SK-N-SH (cell line): ENCODE measurements around the gene RCAN3. TPM values are rescaled to one million over a fixed set of nuclear protein-coding genes. Genes with fewer than 3 reads are reported as not detected.
"Not testable (repeated sequence)": the region's sequence is repeated elsewhere in the genome, so short reads cannot be mapped to it uniquely, and the experiment has no call there.

Source experiments
- CTCF ChIA-PET: fragments of 300-600, 350-600 bp; formaldehyde crosslinking; extraction: SDS; loops from one replicate; lab custom pipeline; 2021; lab: Yijun Ruan, JAX
- POLR2A ChIA-PET: fragments of 350-600 bp; sonication (Branson Sonifier 250); formaldehyde crosslinking; extraction: SDS; loops from one replicate; lab custom pipeline; 2020; ENCODE audit warnings: antibody characterized with exemption, inconsistent platforms; lab: Yijun Ruan, JAX
- DNase-seq: peaks from one replicate; pipeline ENCODE4 v3.0.0; 2012
- H2AFZ ChIP-seq: fragments of 200-600 bp; sonication (generic); 2 replicates; pipeline ENCODE4 v1.8.1; 2016; ENCODE audit warnings: antibody characterized with exemption, mild to moderate bottlenecking, low read depth
- H3F3A ChIP-seq: fragments of 200-600 bp; sonication (generic); replicated peaks from 2 replicates; pipeline ENCODE3; 2016; ENCODE audit warnings: antibody characterized with exemption, mild to moderate bottlenecking; ENCODE audit not compliant: insufficient read depth
- H3K27ac ChIP-seq, 2 experiments: fragments of 200-500 bp in 1 of 2; fragments of 200-600 bp in 1 of 2; sonication (Bioruptor generic) in 1 of 2; sonication (generic), shearing (Covaris generic) in 1 of 2; 2 replicates each; pipeline versions ENCODE4 v1.5.1 to v1.6.1; 2014 to 2016; ENCODE audit warnings: low read depth in 2 of 2, inconsistent platforms in 1 of 2, low read length in 1 of 2, mild to moderate bottlenecking in 1 of 2, mixed read lengths in 1 of 2
- H3K27me3 ChIP-seq: fragments of 200-600 bp; sonication (generic), shearing (Covaris generic); 2 replicates; pipeline ENCODE4 v1.6.1; 2016; ENCODE audit warnings: mixed run types; ENCODE audit not compliant: insufficient read depth
- H3K36me3 ChIP-seq, 2 experiments: fragments of 200-500 bp in 1 of 2; fragments of 200-600 bp in 1 of 2; sonication (Bioruptor generic) in 1 of 2; sonication (generic) in 1 of 2; replicated peaks in 1 of 2; 2 replicates each; pipeline versions ENCODE3 to v1.5.1; 2014 to 2016; ENCODE audit warnings: low read length in 1 of 2, mild to moderate bottlenecking in 1 of 2; ENCODE audit not compliant: insufficient read depth in 2 of 2, control insufficient read depth in 1 of 2
- H3K4me1 ChIP-seq, 2 experiments: fragments of 200-500 bp in 1 of 2; fragments of 200-600 bp in 1 of 2; sonication (Bioruptor generic) in 1 of 2; sonication (generic), shearing (Covaris generic) in 1 of 2; 2 replicates each; pipeline versions ENCODE4 v1.5.1 to v1.6.1; 2014 to 2016; ENCODE audit warnings: low read depth in 1 of 2, low read length in 1 of 2, mixed run types in 1 of 2; ENCODE audit not compliant: insufficient read depth in 2 of 2, control insufficient read depth in 1 of 2
- H3K4me2 ChIP-seq: fragments of 200-600 bp; sonication (generic), shearing (Covaris generic); 2 replicates; pipeline ENCODE4 v1.6.1; 2017; ENCODE audit warnings: mixed run types
- H3K4me3 ChIP-seq, 2 experiments: fragments of 200-500 bp in 1 of 2; fragments of 200-600 bp in 1 of 2; sonication (Bioruptor generic) in 1 of 2; sonication (generic), shearing (Covaris generic) in 1 of 2; 2 replicates each; pipeline versions ENCODE4 v1.5.1 to v1.8.1; 2014 to 2016; ENCODE audit warnings: low read depth in 2 of 2, inconsistent platforms in 1 of 2, low read length in 1 of 2, mild to moderate bottlenecking in 1 of 2, mixed read lengths in 1 of 2, moderate library complexity in 1 of 2
- H3K79me2 ChIP-seq: fragments of 200-600 bp; sonication (generic); 2 replicates; pipeline ENCODE4 v1.8.1; 2017; ENCODE audit warnings: mild to moderate bottlenecking; ENCODE audit not compliant: insufficient read depth
- H3K9ac ChIP-seq: fragments of 200-600 bp; sonication (generic); 2 replicates; pipeline ENCODE4 v1.6.1; 2017; ENCODE audit warnings: mixed run types
- H3K9me2 ChIP-seq: fragments of 200-600 bp; sonication (generic); 2 replicates; pipeline ENCODE4 v1.6.1; 2017; ENCODE audit warnings: mixed run types
- H3K9me3 ChIP-seq: fragments of 200-600 bp; sonication (generic); 2 replicates; pipeline ENCODE4 v1.6.1; 2017; ENCODE audit warnings: mixed run types, mild to moderate bottlenecking, moderate library complexity
- H4K20me1 ChIP-seq: fragments of 200-600 bp; sonication (generic); 2 replicates; pipeline ENCODE4 v1.6.1; 2017; ENCODE audit warnings: mild to moderate bottlenecking, mixed run types; ENCODE audit not compliant: insufficient read depth
- FOXJ3 ChIP-seq: sonication (generic); formaldehyde crosslinking; IDR thresholded peaks from 2 replicates; pipeline ENCODE4 v1.5.1; 2020; ENCODE audit warnings: mild to moderate bottlenecking, missing genetic modification reagents
- GATA2 ChIP-seq: sonication (generic); formaldehyde crosslinking; IDR thresholded peaks from 2 replicates; pipeline ENCODE4 v1.5.0; 2020; ENCODE audit warnings: mild to moderate bottlenecking, missing genetic modification reagents
- RCOR1 ChIP-seq: fragments of 150-350 bp; IDR thresholded peaks from 2 replicates; pipeline ENCODE4 v1.6.1; 2017; ENCODE audit warnings: antibody characterized with exemption, low read length
- RXRA ChIP-seq: IDR thresholded peaks from 2 replicates; pipeline ENCODE4 v1.4.0; 2012; ENCODE audit warnings: low read depth, mild to moderate bottlenecking, borderline replicate concordance
- YY1 ChIP-seq: IDR thresholded peaks from 2 replicates; pipeline ENCODE4 v1.4.0; 2012; ENCODE audit warnings: low read depth, mild to moderate bottlenecking
- WGBS: methylation state at CpG from one replicate; pipeline ENCODE4 v1.1.6; 2017; ENCODE audit warnings: low lambda C conversion rate; 5-methylcytosine and 5-hydroxymethylcytosine counted together
- polyA plus RNA-seq, 3 experiments: library from polyadenylated mRNA; depleted of rRNA; stranded (reverse); fragments of >200 nt; gene quantifications; 2 replicates each; pipeline ENCODE4 v1.2.3, GENCODE V29; 2012
- TF ChIP-seq, protein P1 (sequence below): IDR thresholded peaks from 2 replicates; pipeline ENCODE4 v1.4.0; 2012; ENCODE audit warnings: low read depth, borderline replicate concordance
- TF ChIP-seq, protein P2 (sequence below): fragments of 150-350 bp; IDR thresholded peaks from 2 replicates; pipeline ENCODE4 v1.6.1; 2016; ENCODE audit warnings: mild to moderate bottlenecking, low read depth, low read length
- TF ChIP-seq, protein P3 (sequence below): IDR thresholded peaks from 2 replicates; pipeline ENCODE4 v1.4.0; 2012; ENCODE audit warnings: low read depth

RCAN3 gene
- polyA plus RNA-seq, 1 of the 3 experiments (the other 2 are of a cell fraction), result 4.8 TPM

DNA sequence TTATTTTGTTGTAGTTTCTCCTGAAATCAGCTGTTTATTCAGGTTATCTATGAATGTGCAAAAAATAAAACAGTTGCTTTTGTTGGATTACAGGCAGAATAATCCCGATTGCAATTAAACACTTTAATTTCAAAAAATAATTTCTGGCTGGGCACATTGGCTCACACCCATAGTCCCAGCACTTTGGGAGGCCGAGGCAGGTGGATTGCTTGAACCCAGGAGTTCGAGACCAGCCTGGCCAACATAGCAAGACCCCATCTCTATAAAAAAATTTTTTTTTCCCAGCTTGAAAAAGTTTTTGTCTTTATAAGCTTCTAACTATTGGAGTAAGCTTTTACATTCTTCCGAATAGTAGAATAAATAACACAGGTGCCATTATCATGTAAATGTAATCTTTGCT, 15.3 kb downstream of the RCAN3 start:
- no peak for DNase-seq
- WGBS, result 94% methylated on average over 4 of the region's 4 CpGs
- CTCF ChIA-PET, result interaction anchor here (0.7 to 3.9 kb wide), 3 partner anchors 9 to 118 kb away, joined by 5 to 24 read pairs (median 5); no protein-coding TSS in a partner anchor
- Histone ChIP-seq H2AFZ (no peak overlapping the region), H3K4me2 (no peak overlapping the region), H3K9ac (no peak overlapping the region), H3K36me3 (no peaks in the 10 kb centered on the region), H3K79me2 (no peaks in the 10 kb centered on the region; the same call in 1 of the 2 replicates), H3F3A (peaks cover 11% of the 10 kb centered on the region), H3K9me3 (no peaks in the 10 kb centered on the region), H3K27ac (no peak overlapping the region), H3K9me2 (no peaks in the 10 kb centered on the region), H3K4me3 (no peak overlapping the region), H3K4me1 (peaks cover 0 to 3% of the 10 kb centered on the region in 2 experiments; a peak in 1 of 4 replicates), H4K20me1 (0 out of 2 replicates have a peak, but pooled peaks cover 5% of the 10 kb centered on the region), H3K27me3 (no peaks in the 10 kb centered on the region)
- TF ChIP-seq RCOR1 (no peak), FOXJ3 (no peak), YY1 (no peak), GATA2 (CRISPR knock-in tag) (no peak)
- TF ChIP-seq, protein P1, sequence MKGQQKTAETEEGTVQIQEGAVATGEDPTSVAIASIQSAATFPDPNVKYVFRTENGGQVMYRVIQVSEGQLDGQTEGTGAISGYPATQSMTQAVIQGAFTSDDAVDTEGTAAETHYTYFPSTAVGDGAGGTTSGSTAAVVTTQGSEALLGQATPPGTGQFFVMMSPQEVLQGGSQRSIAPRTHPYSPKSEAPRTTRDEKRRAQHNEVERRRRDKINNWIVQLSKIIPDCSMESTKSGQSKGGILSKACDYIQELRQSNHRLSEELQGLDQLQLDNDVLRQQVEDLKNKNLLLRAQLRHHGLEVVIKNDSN, result no peak
- TF ChIP-seq, protein P2, sequence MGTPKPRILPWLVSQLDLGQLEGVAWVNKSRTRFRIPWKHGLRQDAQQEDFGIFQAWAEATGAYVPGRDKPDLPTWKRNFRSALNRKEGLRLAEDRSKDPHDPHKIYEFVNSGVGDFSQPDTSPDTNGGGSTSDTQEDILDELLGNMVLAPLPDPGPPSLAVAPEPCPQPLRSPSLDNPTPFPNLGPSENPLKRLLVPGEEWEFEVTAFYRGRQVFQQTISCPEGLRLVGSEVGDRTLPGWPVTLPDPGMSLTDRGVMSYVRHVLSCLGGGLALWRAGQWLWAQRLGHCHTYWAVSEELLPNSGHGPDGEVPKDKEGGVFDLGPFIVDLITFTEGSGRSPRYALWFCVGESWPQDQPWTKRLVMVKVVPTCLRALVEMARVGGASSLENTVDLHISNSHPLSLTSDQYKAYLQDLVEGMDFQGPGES, result no peak
- TF ChIP-seq, protein P3, sequence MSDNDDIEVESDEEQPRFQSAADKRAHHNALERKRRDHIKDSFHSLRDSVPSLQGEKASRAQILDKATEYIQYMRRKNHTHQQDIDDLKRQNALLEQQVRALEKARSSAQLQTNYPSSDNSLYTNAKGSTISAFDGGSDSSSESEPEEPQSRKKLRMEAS, result no peak
- POLR2A ChIA-PET, result no interaction called here

DNA sequence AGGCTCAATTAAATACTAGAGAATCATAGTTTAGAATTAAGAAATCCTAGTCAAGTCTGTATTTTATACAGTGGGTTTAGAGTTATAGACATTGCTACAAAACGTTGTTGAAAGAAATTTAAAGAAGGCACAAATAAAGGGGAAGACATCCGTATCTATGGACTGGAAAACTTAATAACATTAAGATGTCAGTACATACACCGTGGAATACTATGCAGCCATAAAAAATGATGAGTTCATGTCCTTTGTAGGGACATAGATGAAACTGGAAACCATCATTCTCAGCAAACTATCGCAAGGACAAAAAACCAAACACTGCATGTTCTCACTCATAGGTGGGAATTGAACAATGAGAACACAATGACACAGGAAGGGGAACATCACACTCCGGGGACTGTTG, 17.6 kb downstream of the RCAN3 start:
- H4K20me1 ChIP-seq, H3K27me3 ChIP-seq, H3K9ac ChIP-seq, POLR2A ChIA-PET, H3F3A ChIP-seq, DNase-seq, H3K36me3 ChIP-seq, H3K27ac ChIP-seq, H3K79me2 ChIP-seq, H3K4me3 ChIP-seq, H3K9me3 ChIP-seq, H3K4me1 ChIP-seq, H3K9me2 ChIP-seq, H3K4me2 ChIP-seq, CTCF ChIA-PET, H2AFZ ChIP-seq: not testable (repeated sequence)
- WGBS, result 93% methylated on average over 5 of the region's 5 CpGs

DNA sequence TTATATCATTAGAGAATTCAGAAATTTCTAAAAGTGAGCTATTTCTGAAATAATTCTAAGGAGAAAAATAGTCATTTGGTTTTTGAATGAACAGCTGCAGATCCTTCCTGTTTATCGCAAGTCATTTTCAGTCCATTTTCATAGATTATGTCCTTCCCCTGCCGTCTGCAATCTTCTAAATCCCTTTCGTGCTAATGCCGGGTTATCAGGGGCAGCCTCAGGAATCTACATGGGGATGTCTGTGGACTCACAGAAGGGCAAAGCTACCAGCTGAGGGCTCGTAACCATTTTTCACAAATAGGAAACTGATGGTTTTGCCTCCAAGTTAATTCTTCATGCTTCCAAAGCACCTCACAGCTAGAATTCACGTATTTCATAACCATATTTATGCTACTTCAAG, 23.0 kb downstream of the RCAN3 start:
- 90% methylated on average over 6 of the region's 6 CpGs for WGBS
- no peaks in the 10 kb centered on the region for H3K4me1 ChIP-seq
- no peak overlapping the region for H3K27ac ChIP-seq
- ChIA-PET POLR2A (no interaction called here), CTCF (interaction anchor here (0.9 to 2.6 kb wide), 7 partner anchors 10 to 375 kb away, joined by 3 to 15 read pairs (median 4); partner anchors contain the start of gene NIPAL3)
- H3K9me2 ChIP-seq, result no peaks in the 10 kb centered on the region
- TF ChIP-seq RXRA, result no peak
- H3K4me2 ChIP-seq, result no peak overlapping the region
- H3K36me3 ChIP-seq, result peaks cover 0 to 4% of the 10 kb centered on the region in 2 experiments
- no peaks in the 10 kb centered on the region for H3K79me2 ChIP-seq
- H3F3A ChIP-seq, result no peaks in the 10 kb centered on the region
- H3K9me3 ChIP-seq, result no peaks in the 10 kb centered on the region
- H3K9ac ChIP-seq, result no peak overlapping the region
- no peak overlapping the region for H2AFZ ChIP-seq
- DNase-seq, result no peak
- H3K4me3 ChIP-seq, result no peak overlapping the region
- H3K27me3 ChIP-seq, result no peaks in the 10 kb centered on the region
- H4K20me1 ChIP-seq, result no peaks in the 10 kb centered on the region
